Lower leg skin (tissue), 4 donors: ENCODE results near the gene NPAS3. TPM values are rescaled to one million over a fixed set of nuclear protein-coding genes. Genes with fewer than 3 reads are reported as not detected.

Source experiments
- DNase-seq, 2 donors: peaks; one replicate each; pipeline ENCODE4 v3.0.0-alpha.2; 2019; ENCODE audit warnings: low spot score in 2 of 2
- H3K4me3 ChIP-seq: fragments of 200-600 bp; sonication (generic); 2 replicates; pipeline ENCODE4 v1.5.1; 2017; ENCODE audit warnings: mild to moderate bottlenecking, low read depth; ENCODE audit not compliant: poor library complexity, severe bottlenecking
- POLR2A ChIP-seq, 2 donors: fragments of 450-650 bp; IDR thresholded peaks; one replicate each; pipeline ENCODE4 v1.6.1; 2016 to 2017; ENCODE audit warnings: antibody characterized with exemption in 2 of 2, mild to moderate bottlenecking in 1 of 2, moderate library complexity in 1 of 2
- WGBS, 2 donors: methylation state at CpG; one replicate each; pipeline ENCODE4 v1.1.5; 2018; 5-methylcytosine and 5-hydroxymethylcytosine counted together
- intact Hi-C: fragments of 100-400 bp; cut with DNase I; formaldehyde crosslinking; loops from one replicate; pipeline ENCODE4 v1.15.0; 2023; ENCODE audit warnings: low total_unique reads
- total RNA-seq, 4 donors: library from RNA; depleted of rRNA; stranded (reverse); fragments of >200 nt; gene quantifications; one replicate each; pipeline ENCODE4 v1.1.0, GENCODE V29; 2016
- TF ChIP-seq, protein P1 (sequence below), 3 donors: fragments of 450-650 bp; IDR thresholded peaks; one replicate each; pipeline ENCODE4 v1.5.1; 2016; ENCODE audit warnings: antibody characterized with exemption in 3 of 3, mild to moderate bottlenecking in 3 of 3, moderate library complexity in 2 of 3

NPAS3 gene
- total RNA-seq, 4 donors from 2014 or later: 0.25 to 0.29 TPM; not detected in 2

DNA sequence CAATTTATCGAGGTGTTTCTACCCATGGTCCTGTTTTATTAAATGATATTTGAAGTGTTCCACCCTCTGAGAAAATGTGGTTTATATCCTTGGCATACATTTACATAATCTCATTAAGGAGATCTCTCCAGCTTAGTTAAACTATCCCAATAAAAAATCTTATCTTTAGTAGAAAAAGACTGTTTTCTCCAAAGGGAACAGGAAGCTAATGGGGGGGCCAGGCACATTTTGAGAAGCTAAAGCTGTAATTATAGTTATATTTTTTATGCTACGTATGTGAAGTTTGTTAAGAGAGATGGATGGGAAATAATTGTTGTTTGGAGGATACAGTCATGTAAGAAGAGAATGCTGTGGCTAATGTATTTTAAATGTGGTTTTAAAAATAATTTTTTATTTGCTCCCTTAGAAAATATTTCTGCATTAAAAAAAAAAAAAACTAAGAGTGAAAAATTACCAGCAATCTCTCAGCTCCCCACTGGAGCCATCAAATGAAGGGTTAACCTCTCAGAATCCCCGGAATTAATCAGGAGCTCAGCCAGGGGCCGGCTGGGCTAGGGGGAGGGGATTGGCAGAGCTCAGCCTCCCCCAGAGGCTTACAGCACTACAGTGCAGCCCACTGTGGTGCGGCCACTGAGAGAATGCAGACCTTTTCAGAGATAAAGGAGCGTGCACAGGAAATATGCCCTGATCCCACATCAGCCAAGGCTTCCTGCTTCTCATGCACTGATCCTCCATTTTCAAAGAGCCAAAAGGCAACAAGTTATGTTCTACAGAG is 826.4 kb downstream of the NPAS3 start:
- intact Hi-C loops: no loop called here
- TF ChIP-seq, protein P1, sequence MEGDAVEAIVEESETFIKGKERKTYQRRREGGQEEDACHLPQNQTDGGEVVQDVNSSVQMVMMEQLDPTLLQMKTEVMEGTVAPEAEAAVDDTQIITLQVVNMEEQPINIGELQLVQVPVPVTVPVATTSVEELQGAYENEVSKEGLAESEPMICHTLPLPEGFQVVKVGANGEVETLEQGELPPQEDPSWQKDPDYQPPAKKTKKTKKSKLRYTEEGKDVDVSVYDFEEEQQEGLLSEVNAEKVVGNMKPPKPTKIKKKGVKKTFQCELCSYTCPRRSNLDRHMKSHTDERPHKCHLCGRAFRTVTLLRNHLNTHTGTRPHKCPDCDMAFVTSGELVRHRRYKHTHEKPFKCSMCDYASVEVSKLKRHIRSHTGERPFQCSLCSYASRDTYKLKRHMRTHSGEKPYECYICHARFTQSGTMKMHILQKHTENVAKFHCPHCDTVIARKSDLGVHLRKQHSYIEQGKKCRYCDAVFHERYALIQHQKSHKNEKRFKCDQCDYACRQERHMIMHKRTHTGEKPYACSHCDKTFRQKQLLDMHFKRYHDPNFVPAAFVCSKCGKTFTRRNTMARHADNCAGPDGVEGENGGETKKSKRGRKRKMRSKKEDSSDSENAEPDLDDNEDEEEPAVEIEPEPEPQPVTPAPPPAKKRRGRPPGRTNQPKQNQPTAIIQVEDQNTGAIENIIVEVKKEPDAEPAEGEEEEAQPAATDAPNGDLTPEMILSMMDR (IDR thresholded peaks at IDR 0.05): no peak
- no peak for TF ChIP-seq POLR2A (IDR thresholded peaks at IDR 0.05)
- no peak overlapping the region for H3K4me3 ChIP-seq
- 40 to 46% methylated on average over 6 of the region's 6 CpGs for WGBS, 2 donors
- no peak for DNase-seq

DNA sequence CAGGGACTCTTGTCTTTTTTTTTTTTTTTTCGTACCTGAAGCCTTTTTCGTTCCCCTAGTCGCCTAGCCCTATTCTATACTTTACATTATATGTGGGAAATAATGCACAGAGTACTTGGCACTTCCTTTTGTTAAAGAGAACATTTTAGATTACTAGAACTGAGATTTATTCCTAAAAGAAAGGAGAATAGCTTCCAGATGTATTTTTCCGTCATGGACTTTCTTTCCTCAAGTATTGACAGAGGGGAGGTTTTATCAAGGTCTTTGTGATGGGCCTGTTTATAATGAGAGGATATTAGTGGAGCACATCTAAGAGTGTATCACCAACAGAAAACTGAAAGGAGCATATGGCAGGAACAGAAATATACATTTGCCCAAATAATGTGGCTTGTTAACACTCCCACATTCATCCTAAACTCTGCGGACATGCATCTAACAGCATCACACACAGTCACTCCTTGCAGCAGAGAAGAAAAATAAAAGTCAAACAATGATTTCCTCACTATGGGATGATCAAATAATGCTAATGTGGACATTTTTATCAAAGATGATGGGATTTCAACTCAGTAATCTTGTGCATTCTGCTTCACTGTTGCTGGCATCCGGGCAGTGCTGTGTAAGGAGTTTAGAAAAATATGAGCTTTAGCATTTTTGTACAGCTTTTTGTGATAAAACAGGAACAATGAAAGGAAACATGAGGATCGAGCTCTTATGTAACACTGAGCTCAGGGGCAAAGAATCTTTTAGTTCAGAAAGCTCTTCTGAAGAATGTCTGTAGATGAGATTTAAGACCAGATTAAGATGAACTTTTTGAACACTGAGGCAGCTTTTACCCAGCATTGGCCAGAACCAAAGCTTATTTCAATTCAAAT is 829.1 kb downstream of the NPAS3 start:
- no peak for DNase-seq
- WGBS, 2 donors: 74% methylated on average over 7 of the region's 7 CpGs
- no peak overlapping the region for H3K4me3 ChIP-seq
- no peak for TF ChIP-seq POLR2A (IDR thresholded peaks at IDR 0.05)
- TF ChIP-seq, protein P1 (IDR thresholded peaks at IDR 0.05): no peak
- intact Hi-C loops: no loop called here

DNA sequence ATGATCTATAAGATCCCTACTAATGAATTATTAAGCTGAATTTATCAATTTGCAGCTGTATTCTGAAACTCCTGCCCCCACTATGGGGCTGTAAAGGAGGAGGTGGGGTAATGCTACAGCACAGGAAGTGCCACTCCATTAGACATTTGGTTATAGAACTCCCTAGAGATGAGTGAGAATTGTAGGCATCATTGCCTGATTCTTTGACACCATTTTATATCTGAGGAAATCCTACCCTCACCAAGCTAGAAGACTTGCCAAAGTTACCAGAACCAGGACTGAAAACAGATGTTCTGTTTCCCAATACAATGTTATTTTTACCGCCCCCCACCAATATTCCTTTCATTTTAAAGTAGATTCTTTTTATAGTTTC is 829.8 kb downstream of the NPAS3 start:
- no peak overlapping the region for H3K4me3 ChIP-seq
- WGBS, 2 donors: 85 to 92% methylated on average over 1 of the region's 1 CpG
- intact Hi-C loops: no loop called here
- DNase-seq: no peak
- TF ChIP-seq POLR2A (IDR thresholded peaks at IDR 0.05): no peak
- TF ChIP-seq, protein P1 (IDR thresholded peaks at IDR 0.05): no peak

DNA sequence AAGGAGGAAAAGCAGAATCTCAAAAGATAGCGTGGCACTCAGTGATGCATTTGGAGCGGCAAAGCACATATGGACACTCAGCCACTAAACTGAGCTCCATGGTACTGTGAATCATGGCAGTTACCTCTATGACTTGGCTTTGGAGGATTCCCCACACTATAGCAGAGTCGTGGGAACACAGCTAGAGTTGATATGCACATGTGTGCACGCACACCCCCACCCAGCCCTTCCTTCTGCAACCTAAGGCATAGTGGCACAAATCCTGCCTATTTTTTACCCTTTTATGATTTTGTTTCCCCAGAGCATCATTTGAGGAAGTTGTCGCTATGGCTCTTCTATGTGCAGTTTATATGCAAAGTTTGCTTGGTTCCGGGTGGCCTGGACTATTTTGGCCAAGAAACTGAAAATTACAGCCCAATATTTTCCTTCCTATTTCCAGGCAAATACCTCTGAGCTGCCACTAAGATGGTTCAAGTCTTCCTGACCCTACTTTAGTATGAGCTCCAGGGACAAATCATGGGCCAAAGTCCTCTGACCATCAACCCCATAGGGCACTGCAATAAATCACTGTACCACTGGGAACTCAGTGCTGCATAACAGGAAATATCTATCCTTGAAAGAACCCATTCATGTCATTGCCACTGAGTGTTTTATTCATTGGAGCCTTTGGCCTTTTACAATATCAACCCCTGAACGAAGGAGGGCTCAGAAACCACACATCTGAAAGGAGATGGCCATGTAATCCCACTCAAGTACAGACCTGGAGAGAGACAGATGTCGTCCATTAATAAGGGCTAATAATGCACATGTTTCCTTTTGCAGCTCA is 834.7 kb downstream of the NPAS3 start:
- no peak overlapping the region for H3K4me3 ChIP-seq
- TF ChIP-seq POLR2A (IDR thresholded peaks at IDR 0.05): no peak
- TF ChIP-seq, protein P1 (IDR thresholded peaks at IDR 0.05): no peak
- intact Hi-C loops: no loop called here
- DNase-seq: no peak
- 83 to 85% methylated on average over 8 of the region's 8 CpGs for WGBS, 2 donors

DNA sequence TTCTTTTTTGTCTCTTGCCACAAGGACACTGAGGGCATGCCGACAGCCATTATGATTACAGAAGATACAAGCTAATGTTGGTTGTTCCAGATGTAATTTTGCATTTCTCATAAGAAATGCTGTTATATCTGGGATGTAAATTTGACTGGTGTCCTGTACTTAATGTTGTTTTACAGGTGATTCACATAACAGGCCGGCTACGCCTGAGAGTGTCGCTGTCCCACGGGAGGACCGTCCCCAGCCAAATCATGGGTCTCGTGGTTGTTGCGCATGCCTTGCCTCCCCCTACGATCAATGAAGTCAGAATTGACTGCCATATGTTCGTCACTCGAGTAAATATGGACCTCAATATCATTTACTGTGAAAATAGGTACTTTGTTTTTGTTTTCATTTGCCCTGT is 835.5 kb downstream of the NPAS3 start:
- no peak overlapping the region for H3K4me3 ChIP-seq
- no peak for TF ChIP-seq POLR2A (IDR thresholded peaks at IDR 0.05)
- TF ChIP-seq, protein P1 (IDR thresholded peaks at IDR 0.05): no peak
- intact Hi-C loops: no loop called here
- WGBS, 2 donors: 94 to 96% methylated on average over 11 of the region's 11 CpGs
- no peak for DNase-seq
